HG02938 (cell line): ENCODE data around the gene HIGD2A.

Source experiments
- ATAC-seq: cut with Tn5 transposase; IDR thresholded peaks from one replicate; pipeline ENCODE4 v1.9.1; 2021; ENCODE audit warnings: mild to moderate bottlenecking, moderate library complexity; ENCODE audit not compliant: unreplicated experiment

The HIGD2A gene

DNA sequence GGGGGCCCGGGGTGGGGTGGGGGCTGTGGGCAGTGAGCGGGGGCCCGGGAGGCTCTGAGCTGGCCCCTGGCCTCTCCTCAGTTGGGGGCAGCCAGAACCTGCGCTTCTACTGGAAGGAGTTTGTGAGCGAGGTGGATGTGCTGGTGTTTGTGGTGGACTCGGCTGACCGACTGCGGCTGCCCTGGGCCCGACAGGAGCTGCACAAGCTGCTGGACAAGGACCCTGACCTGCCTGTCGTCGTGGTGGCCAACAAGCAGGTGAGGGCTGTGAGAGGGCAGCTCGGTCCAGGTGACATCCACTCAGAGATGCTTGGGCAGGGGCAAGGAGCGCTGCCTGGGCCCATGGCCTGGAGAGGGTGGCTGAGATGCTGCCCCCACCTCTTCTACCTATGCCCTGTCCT is 19.8 kb upstream of the HIGD2A start:
- no peak for ATAC-seq

DNA sequence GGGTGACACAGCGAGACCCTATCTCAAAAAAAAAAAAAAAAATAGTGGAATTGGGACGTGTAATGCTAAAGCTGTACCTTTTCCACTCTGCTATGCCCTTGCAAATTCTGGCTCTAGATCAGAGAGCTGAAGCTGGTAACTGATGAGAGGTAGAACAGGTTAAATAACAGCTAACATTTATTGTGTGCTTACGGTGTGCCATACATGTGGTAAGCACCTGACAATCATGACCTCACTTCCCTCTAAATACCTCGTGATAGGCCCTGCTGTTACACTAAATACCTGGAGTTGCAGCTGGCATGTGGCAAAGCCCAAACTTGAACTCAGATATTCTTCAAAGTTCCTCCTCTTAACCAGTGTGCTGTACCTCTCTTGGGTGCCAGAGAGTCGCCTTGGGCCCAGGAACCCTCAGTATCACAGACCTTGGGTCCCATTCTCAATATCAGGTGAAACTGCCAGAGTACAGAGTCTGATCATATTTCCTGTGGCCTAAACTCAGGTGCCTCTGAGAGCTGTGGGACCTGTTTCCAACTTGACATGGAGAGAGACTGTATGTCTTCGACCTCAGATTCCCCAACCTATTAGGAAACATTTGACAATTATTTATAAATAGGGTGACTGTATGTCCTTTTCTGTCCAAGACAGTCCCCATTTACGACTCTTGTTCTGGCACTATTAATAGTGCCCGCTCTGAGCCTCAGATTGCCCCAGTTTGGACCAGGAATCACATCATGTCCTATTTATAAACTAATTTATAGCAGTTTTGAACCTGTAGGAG is 18.4 kb upstream of the HIGD2A start:
- ATAC-seq, result no peak

DNA sequence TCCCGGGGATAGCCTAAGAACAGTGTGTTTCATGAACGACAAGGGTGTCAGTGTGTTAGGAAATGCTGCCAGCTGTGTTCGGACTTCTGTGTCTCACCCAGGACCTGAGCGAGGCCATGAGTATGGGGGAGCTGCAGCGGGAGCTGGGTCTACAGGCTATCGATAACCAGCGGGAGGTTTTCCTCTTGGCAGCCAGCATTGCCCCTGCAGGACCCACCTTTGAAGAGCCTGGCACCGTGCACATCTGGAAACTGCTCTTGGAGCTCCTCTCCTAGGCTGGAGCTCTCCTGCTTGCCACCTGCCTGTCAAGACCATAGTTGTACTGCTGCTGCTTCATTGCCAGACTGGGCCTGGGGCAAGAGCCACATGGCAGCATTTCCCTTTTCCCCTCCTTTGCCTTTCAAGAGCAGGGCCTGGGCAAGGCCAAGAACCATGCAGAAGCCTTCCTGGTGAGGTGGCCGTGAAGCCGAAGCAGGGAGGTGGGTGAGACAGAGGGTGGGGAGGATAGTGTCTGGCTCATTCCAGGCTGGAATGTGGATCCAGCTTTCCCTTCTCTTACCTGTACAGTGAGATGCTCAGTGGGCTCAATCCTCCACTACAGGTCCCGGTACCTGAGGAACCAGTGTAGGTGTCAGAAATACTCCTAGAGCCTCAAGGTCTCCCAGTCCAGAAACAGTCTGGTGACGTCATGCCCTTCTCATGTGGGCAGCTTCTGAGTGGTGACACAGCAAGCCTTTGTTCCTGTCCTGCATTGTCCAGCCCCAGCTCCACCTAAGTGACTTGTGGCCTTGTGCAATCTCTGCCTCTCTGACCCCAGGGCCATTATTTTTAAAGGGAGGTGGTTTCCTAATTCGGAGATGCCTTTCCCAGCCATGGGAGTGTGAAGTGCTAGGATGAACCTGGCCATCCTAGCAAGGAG is 16.7 kb upstream of the HIGD2A start:
- no peak for ATAC-seq

DNA sequence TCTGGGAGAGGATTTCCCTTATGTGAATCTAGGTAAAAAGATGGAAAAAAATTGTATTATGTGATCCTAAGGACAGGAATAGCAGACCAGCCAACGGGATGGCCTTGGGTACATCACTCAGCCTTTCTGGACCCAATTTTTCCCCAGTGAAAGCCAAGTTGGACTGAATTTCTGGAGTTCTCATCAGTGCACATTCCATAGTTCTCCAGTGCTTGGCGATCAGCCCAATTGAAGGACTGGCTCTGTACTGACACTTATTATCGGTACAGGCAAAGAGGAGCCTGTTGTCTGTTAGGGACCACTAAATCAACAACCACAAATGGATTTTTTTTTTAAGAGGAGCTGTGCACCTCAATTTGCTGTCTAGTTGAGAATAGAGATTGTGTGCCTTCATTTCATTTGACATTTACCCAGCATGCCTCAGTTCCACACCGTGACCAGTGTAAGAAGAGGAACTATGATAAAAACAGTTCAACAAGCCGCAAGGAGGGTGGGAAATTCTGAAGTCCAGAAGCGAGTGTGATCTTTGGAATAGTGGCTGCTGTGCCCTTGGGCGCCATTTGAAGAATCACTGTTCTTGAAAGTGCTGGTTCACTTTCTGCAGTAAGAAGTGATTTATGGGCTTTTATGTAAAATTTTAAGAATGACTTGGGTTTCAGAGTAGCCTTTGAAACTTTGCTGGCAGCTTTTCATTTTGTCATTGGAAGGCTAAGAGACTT is 15.3 kb upstream of the HIGD2A start:
- ATAC-seq, result no peak

DNA sequence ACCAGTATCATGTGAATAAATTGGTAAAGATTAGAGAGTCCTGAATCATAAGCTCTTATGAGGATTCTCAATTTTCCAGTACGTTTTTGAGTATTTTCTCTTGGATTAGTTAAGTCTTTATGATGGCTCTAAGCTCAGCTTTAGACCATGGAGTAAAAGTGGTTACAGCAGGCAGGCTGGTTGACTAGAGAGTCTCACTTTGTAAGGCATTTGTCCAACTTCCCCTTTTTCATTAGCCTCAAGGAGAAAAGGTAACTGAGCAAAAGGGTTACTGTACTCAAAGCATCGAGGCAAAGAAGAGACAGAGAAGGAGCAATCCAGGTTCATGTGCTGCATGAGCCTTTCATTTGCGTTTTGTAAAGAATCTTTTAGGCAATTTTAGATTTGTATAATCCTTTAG is 8.7 kb upstream of the HIGD2A start:
- ATAC-seq, result peak; percentile 71

DNA sequence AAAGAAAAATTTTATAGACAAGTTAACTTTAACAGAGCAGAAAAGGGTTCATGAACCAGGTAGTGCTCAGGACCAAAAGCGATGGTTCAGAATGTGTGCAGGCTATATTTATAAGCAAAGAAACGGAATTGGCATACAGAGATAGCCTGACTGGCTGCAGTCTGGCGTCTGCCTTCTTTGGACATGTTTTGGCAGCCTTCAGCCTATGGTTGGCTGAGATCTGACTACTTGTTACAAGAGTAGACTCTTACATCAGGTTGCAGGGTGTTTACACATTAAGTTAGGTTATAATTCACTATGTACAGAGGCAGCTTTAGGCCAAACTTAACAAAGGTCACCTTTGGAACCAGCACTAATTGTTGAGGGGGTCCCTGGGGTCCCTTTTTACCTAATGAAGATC is 7.1 kb upstream of the HIGD2A start:
- ATAC-seq, result no peak

DNA sequence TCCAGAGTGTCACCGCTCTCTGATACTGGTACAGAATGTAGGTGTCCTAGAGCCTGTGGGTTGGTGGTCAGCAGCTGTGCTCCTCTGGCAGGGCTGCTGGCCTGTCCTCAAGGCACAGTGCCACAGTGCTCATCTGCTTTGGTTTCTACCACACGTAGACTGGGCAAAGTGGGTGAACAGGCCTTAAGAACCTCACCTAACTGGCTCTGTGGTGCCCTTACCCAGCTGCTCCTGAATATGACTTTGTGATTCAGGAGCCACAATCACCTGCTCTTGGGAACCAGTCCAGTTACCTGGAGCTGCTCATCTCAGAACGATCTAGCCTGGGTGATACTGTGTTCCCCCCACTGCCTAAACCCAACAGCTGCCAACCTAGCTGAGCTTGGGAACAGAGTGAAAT is 6.6 kb upstream of the HIGD2A start:
- ATAC-seq, result no peak

DNA sequence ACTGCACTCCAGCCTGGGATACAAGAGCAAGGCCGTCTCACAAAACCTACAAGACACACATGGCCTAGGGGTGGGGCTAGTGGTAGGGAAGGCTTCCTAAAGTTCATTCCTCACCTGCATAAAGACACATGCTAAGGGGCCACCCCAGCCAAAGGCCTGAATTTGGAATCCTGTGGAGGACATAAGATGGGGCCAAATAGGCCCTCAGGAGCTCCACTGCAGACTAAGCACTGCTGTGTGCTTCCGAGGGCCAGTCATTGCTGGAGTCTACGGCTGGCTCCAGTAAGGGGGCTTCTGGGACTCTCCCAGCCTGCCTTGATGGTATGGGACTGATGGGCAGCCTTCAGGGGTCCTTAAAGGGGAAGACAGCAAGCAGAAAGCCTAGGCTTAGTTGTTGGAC is 5.8 kb upstream of the HIGD2A start:
- ATAC-seq, result no peak

DNA sequence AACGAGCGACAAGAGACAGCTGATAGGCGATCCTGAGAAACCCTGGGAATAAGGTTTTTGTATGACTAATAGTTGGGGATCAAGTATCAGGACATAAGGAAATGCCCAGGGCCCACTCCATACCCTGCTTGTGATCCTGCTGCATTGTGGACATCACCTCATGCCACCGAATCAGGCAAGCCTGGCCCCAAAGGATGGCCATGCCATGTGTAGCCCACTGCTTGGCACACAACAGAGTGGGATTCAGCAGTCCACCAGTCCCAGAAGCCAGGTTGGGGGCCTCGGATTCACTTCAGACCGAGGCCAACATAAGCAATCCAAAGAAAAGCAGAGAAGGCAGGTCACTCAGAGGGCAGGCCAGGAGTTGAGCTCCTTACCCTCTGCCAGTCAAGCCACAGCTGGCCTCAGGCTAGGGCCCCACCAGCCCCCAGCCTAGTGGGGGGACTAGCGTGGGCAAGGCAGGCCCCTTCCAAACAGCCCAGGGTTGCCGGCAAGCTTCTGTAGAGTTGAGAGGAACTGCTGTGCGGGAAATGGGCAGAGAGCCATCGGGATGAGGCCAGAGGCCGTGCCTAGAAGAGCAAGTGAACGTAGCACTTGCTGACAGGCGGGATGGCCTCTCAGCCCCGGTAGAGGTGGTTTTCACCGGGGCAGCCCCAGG is 5.2 kb upstream of the HIGD2A start:
- no peak for ATAC-seq

DNA sequence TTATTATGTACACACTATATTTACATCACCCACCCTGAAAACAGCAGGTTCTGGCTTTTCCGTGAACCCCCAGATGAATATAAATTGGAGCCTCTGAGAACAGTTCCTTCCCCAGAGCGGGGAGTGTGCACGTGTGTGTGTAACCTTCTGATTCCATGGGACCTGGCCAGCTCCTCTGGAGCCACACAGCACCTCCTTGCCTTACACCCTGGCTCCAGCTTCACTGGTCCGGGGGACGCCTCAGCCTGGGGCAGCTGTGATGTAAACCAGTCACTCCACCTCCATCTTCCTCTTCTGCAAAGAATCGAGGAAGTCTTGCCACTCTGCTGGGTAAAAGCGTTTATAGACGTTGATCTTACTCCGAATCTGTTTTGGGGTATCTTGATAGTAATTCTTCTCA is 4.6 kb upstream of the HIGD2A start:
- ATAC-seq, result no peak

DNA sequence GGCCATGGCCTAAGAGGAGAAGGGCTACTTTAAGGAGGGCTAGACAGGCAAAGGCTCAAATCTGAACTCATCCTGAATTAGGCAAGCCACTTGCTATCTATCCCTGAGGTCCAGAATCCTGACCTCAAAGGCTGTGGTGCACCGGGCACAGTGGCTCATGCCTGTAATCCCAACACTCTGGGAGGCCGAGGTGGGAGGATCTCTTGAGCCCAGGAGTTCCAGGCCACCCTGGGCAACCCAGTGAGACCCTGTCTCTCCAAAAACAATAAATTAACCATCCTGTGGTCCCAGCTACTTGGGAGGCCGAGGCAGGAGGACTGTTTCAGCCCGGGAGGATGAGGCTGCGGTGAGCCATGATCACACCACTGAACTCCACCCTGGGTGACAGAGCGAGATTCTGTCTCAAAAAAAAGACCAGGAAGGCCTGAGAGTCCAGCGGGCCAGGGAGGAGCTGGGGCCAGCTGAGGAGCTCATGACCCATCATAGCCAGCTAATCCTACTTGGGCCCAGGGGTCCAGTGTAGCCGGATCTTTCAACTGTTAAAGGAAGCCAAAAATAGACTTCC is 4.1 kb upstream of the HIGD2A start:
- no peak for ATAC-seq

DNA sequence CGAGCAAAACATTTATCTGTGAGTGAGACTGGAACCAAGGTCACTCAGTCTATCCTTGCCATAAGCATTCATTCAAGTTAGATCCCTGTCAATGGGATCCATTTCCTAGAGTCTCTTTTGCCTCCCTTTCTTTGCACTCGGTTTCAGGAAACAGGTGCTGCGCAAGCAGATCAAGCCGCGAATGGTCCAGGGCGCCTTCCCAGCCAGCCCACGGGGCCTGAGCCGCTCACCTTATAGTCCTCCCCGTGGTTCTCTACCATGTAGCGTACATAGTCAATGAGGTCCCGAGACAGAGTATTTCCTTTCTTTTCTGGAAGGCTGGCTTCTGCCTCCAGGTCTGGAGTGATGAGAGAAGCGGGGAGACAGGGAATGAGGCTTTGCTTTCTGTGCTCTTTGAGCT is 3.6 kb upstream of the HIGD2A start:
- ATAC-seq, result no peak

DNA sequence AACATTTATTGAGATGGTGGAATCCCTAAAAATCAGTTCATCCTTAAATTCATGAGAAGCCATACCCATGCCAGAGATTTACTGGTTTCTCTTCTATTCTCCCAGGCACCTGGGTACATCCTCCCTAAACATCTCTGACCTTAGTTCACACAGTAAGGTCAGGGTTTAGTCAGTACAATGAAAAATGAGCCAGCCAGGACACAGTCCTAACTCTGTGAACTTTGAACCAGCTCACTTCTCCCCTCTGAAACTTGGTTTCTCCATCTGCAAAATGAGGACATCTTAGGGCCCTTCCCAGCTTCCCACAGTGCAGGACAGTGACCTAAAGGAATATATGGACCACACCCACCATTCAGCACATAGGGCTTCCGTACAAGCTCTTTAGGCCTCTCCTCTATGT is 2.1 kb upstream of the HIGD2A start:
- ATAC-seq, result no peak

DNA sequence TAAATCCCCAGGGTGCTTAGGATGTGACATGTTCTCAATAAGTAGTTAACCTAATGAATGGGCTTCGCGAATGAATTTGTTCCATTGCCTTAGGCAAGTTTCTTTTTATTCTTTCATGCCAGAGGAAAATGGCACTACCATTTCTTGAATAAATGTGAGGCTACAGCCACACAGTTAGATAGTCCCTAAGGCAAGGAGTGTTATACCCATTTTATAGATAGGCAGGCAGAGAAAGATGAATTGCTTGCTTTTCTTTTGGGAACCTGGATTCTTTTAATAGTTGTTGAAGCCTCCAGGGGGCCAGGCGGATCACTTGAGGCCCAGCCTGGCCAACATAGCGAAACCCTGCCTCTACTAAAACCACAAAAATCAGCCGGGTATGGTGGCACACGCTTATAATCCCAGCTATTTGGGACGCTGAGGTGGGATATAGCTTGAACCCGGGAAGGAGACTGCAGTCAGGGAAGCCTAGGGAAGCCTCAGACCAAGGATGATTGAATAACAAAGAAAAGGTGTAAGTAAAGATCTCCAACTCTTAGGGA is 1.1 kb upstream of the HIGD2A start:
- no peak for ATAC-seq

DNA sequence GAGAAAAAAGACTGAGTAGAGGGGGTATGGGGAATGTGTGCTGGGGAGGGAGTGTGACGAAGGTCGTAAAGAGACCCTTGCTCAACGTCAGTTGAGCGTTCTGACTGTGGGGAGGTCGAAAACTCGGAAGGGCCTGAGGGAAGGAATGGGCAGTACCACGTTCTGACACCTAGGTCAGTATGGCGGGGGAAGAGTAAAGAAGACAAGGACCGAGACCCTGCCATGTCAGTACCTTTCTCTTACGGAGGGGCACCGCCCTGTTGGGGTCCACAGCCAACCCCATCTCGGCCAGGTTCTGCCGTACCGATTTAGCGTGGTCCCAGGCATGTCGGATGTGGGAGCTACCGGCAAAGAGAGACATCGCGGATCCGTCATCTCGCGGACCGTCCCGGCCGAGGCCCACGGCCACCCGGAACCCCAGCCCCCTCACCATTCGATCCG is 528 bp upstream of the HIGD2A start:
- no peak for ATAC-seq

DNA sequence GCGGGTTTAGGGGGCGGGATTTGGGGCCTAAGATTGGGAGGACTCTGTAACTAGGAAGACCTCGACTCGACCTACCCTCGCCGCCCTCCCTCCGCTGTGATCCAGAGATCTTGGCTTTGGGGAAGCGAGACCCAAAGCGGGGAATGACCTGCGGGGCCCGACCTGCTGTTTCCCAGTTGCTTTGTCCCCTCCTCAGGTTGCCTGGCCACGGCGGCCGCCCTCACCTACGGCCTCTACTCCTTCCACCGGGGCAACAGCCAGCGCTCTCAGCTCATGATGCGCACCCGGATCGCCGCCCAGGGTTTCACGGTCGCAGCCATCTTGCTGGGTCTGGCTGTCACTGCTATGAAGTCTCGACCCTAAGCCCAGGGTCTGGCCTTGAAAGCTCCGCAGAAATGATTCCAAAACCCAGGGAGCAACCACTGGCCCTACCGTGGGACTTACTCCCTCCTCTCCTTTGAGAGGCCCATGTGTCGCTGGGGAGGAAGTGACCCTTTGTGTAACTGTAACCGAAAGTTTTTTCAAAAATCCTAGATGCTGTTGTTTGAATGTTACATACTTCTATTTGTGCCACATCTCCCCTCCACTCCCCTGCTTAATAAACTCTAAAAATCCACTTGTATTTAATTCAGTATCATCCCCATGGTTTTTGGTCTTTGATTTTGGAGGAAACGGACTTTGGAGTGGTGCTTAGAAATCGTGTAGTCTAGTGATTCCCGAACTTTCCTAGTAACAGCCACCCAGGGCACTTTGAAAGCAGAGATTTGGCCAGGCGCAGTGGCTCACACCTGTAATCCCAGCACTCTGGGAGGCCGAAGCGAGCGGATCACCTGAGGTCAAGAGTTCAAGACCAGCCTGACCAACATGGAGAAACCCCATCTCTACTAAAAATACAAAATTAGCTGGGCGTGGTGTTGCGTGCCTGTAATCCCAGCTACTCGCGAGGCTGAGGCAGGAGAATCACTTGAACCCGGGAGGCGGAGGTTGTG is 878 bp downstream of the HIGD2A start:
- peak; percentile 33 for ATAC-seq

DNA sequence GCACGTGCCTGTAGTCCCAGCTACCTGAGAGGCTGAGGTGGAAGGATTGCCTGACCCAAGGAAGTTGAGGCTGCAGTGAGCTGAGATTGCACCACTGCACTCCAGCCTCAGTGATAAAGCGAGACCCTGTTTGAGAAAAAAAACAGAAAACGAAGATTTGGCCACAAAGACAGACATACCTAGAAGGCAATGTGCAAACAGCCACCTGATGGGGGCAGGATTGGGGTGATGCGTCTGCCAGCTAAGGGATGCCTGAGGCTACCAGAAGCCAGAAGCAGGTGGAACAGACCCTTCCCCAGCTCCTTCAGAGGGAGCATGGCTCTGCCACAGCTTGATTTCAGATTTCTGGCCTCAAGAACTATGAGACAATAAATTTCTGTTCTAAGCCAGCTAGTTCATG is 2.9 kb downstream of the HIGD2A start:
- no peak for ATAC-seq

DNA sequence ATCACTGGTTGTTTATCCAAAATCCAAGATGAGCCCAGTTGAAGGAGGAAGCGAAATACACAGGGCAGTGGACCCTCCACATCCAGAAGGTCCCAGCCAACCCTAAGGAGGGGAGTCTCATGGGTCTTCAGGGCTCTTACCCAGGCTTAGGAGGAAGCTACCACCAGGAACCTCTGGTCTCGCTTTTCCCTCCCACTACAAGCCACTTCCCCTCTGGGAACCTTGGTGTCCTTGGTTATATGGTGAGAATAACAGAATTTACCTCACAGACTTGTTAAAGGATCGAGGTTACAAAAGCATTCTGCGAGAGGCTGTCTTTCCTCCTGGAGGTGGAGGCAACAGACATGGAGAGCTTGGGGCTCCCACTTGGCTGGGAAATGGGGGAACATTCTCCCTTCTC is 3.4 kb downstream of the HIGD2A start:
- ATAC-seq, result no peak

DNA sequence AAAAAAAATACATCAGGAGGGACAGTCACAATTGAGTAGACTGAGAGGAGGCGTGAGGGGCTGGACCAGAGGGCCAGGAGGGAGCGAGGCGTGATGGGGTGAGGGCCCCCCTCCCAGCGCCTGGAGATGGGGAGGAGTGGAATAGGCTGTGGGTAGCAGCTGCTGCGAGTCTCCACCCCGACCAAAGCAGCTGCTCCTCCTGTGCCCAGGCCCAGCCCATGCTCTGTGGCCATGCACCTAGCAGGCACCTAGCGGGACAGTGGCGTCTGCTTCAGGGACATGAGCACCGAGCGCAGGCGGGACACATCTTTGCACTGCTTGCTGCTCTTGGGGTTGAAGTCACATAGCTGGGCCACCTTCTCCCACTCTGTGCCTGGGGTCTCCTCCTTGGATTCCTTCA is 4.0 kb downstream of the HIGD2A start:
- ATAC-seq, result no peak
